HepG2 (cell line): ENCODE results near the gene WDR54. TPM values are rescaled to one million over a fixed set of nuclear protein-coding genes. Genes with fewer than 3 reads are reported as not detected.

Source experiments
- ATAC-seq: fragments of 200-7000 bp; cut with Tn5 transposase; 3 replicates; pipeline ENCODE4 v1.9.1; 2020; ENCODE audit warnings: mild to moderate bottlenecking, moderate library complexity
- BruUV-seq: library from RNA; stranded (reverse); fragments of 400-500 nt; replicated peaks from 2 replicates; lab custom pipeline; 2021; lab: Mats Ljungman, UMichigan
- CTCF ChIA-PET: fragments of 300-600 bp; formaldehyde crosslinking; extraction: SDS; loops from one replicate; lab custom pipeline; 2021; ENCODE audit warnings: low total read pairs, inconsistent platforms, low intra/inter-chr PET ratio; lab: Yijun Ruan, JAX
- POLR2A ChIA-PET: fragments of 350-600 bp; sonication (Branson Sonifier 250); formaldehyde crosslinking; loops from one replicate; lab custom pipeline; 2020; ENCODE audit warnings: antibody characterized with exemption, inconsistent platforms; lab: Yijun Ruan, JAX
- DNase-seq: peaks from one replicate; pipeline ENCODE4 v3.0.0-alpha.2; 2015; ENCODE audit warnings: low spot score
- FAIRE-seq: peaks from 3 replicates; lab custom pipeline; 2011; peaks lifted over from hg19 to GRCh38; lab: Jason Lieb, UNC
- H2AFZ ChIP-seq: one replicate; pipeline ENCODE4 v1.6.1; 2011; ENCODE audit warnings: low read length, inconsistent platforms
- H3K27ac ChIP-seq: fragments of 300-600 bp; 3 replicates; pipeline ENCODE4 v1.8.0; 2011; ENCODE audit warnings: mixed run types, mild to moderate bottlenecking, mixed read lengths, low read length, inconsistent platforms; ENCODE audit not compliant: insufficient read depth; ENCODE audit errors: extremely low read length
- H3K27me3 ChIP-seq, 2 experiments: fragments of 200-600 bp in 1 of 2; 2 replicates in 1 of 2; 3 replicates in 1 of 2; pipeline versions ENCODE4 v1.6.0 to v1.8.0; 2011; ENCODE audit warnings: low read length in 2 of 2, mild to moderate bottlenecking in 2 of 2, moderate library complexity in 2 of 2, inconsistent platforms in 1 of 2; ENCODE audit not compliant: insufficient read depth in 2 of 2, control insufficient read depth in 1 of 2
- H3K36me3 ChIP-seq, 2 experiments: fragments of 200-600 bp in 1 of 2; replicated peaks in 1 of 2; 2 replicates in 1 of 2; 3 replicates in 1 of 2; pipeline versions ENCODE4 v1.5.1 to v1.8.0; 2011; ENCODE audit warnings: low read length in 2 of 2, inconsistent platforms in 1 of 2; ENCODE audit not compliant: insufficient read depth in 2 of 2, control insufficient read depth in 1 of 2
- H3K4me1 ChIP-seq: 2 replicates; pipeline ENCODE4 v1.5.1; 2012; ENCODE audit warnings: low read length, inconsistent platforms; ENCODE audit not compliant: insufficient read depth
- H3K4me2 ChIP-seq: 2 replicates; pipeline ENCODE4 v1.6.0; 2011; ENCODE audit warnings: low read depth, low read length, inconsistent platforms
- H3K4me3 ChIP-seq, 3 experiments: fragments of 200-600 bp in 1 of 3; sonication (generic), shearing (Covaris generic) in 1 of 3; replicated peaks in 1 of 3; 2 replicates each; pipeline ENCODE4 v1.5.1; 2011 to 2016; ENCODE audit warnings: low read length in 3 of 3, inconsistent platforms in 2 of 3, low read depth in 2 of 3, mild to moderate bottlenecking in 2 of 3, control low read depth in 1 of 3, mixed read lengths in 1 of 3; ENCODE audit not compliant: insufficient read depth in 1 of 3
- H3K79me2 ChIP-seq: one replicate; pipeline ENCODE4 v1.6.1; 2011; ENCODE audit warnings: low read length, inconsistent platforms; ENCODE audit not compliant: insufficient read depth
- H3K9ac ChIP-seq: 2 replicates; pipeline ENCODE4 v1.6.0; 2011; ENCODE audit warnings: mild to moderate bottlenecking, low read depth, low read length, inconsistent platforms; ENCODE audit not compliant: insufficient read depth
- H3K9me3 ChIP-seq: 2 replicates; pipeline ENCODE4 v1.5.1; 2012; ENCODE audit warnings: mild to moderate bottlenecking, low read length
- H4K20me1 ChIP-seq: 2 replicates; pipeline ENCODE4 v1.6.0; 2011; ENCODE audit warnings: inconsistent platforms, mild to moderate bottlenecking, low read length, moderate library complexity; ENCODE audit not compliant: insufficient read depth
- CTCF ChIP-seq: sonication (generic); formaldehyde crosslinking; IDR thresholded peaks from 2 replicates; pipeline ENCODE4 v1.5.0; 2020; ENCODE audit warnings: mild to moderate bottlenecking, missing genetic modification reagents, moderate library complexity
- SMC3 ChIP-seq: IDR thresholded peaks from 2 replicates; pipeline ENCODE4 v1.6.1; 2011; ENCODE audit warnings: low read length, improper control_type of control experiment
- STAG1 ChIP-seq: sonication (generic); formaldehyde crosslinking; IDR thresholded peaks from 2 replicates; pipeline ENCODE4 v1.4.0; 2020; ENCODE audit warnings: missing genetic modification reagents
- TSC22D2 ChIP-seq: sonication (generic); formaldehyde crosslinking; IDR thresholded peaks from 2 replicates; pipeline ENCODE4 v1.5.1; 2020; ENCODE audit warnings: missing genetic modification reagents, mild to moderate bottlenecking, borderline replicate concordance
- ZNF720 ChIP-seq: sonication (generic); formaldehyde crosslinking; IDR thresholded peaks from 2 replicates; pipeline ENCODE4 v1.4.0; 2020; ENCODE audit warnings: missing genetic modification reagents
- in situ Hi-C: cut with HindIII; loops from 2 replicates; pipeline ENCODE4 v1.10.0; 2017; ENCODE audit warnings: low pct_unique_long_range_greater_than_20kb; ENCODE audit not compliant: extremely low pct_ligation_motif_present
- intact Hi-C: fragments of 100-400 bp; cut with micrococcal nuclease; formaldehyde crosslinking; loops from one replicate; pipeline ENCODE4 v1.10.0; 2022; ENCODE audit not compliant: unreplicated experiment
- polyA plus RNA-seq, 8 experiments: library from polyadenylated mRNA; depleted of rRNA in 3 of 8; stranded (reverse) in 7 of 8; unstranded in 1 of 8; fragments of >200 nt; fragmentation: Illumina TruSeq in 4 of 8; extraction: Trizol in 4 of 8; gene quantifications; 2 replicates each; pipeline versions ENCODE4 v1.2.1 to v1.2.3, GENCODE V29; 2011 to 2016; ENCODE audit warnings: low read depth in 4 of 8, missing spikeins in 1 of 8, mixed read lengths in 1 of 8; ENCODE audit not compliant: insufficient read depth in 1 of 8
- total RNA-seq, 5 experiments: library from RNA; depleted of rRNA; stranded (reverse); fragments of >200 nt; fragmentation: Illumina TruSeq; extraction: Trizol; gene quantifications; 2 replicates each; pipeline ENCODE4 v1.2.3, GENCODE V29; 2016; ENCODE audit warnings: low read depth in 1 of 5
- TF ChIP-seq, protein P1 (sequence below): sonication (generic); formaldehyde crosslinking; IDR thresholded peaks from 2 replicates; pipeline ENCODE4 v1.5.1; 2020; ENCODE audit warnings: mild to moderate bottlenecking, moderate library complexity, missing genetic modification reagents

Gene WDR54
- total and polyA plus RNA-seq, 2 of the 13 experiments (the other 11 are each of a cell fraction or from before 2014, with no cell fraction given), result 2.0 to 17.3 TPM

GRCh38 chr2:74399785-74400184, 21.7 kb upstream of the WDR54 start:
- no peak overlapping the region for H3K4me3 ChIP-seq
- CTCF ChIA-PET, result interaction anchor here (1.1 to 1.3 kb wide), 3 partner anchors 66 to 150 kb away, joined by 3 to 9 read pairs (median 4); no protein-coding TSS in a partner anchor
- intact Hi-C loops, result loop anchor here (1.0 kb wide), 1 partner anchor 149 kb away; no protein-coding TSS in a partner anchor
- H3K27me3 ChIP-seq, result no peaks in the 10 kb centered on the region
- in situ Hi-C loops, result no loop called here
- DNase-seq (peak; percentile 41), FAIRE-seq (peak; percentile 61), ATAC-seq (peak; percentile 70)
- 0 out of 2 replicates have a peak, but pooled peaks cover 6% of the 10 kb centered on the region for H3K4me1 ChIP-seq
- H3K36me3 ChIP-seq, result no peaks in the 10 kb centered on the region
- no peak overlapping the region for H3K27ac ChIP-seq
- H3K9me3 ChIP-seq, result no peaks in the 10 kb centered on the region
- H3K9ac ChIP-seq, result no peak overlapping the region
- H3K4me2 ChIP-seq, result no peak overlapping the region
- no peak for TF ChIP-seq TSC22D2 (CRISPR knock-in tag)
- TF ChIP-seq, protein P1, sequence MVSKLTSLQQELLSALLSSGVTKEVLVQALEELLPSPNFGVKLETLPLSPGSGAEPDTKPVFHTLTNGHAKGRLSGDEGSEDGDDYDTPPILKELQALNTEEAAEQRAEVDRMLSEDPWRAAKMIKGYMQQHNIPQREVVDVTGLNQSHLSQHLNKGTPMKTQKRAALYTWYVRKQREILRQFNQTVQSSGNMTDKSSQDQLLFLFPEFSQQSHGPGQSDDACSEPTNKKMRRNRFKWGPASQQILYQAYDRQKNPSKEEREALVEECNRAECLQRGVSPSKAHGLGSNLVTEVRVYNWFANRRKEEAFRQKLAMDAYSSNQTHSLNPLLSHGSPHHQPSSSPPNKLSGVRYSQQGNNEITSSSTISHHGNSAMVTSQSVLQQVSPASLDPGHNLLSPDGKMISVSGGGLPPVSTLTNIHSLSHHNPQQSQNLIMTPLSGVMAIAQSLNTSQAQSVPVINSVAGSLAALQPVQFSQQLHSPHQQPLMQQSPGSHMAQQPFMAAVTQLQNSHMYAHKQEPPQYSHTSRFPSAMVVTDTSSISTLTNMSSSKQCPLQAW, result 0 out of 2 replicates have a peak, but pooled peaks have one; percentile 24
- TF ChIP-seq SMC3, result peak; percentile 75
- peak; percentile 49 for TF ChIP-seq CTCF (CRISPR knock-in tag)
- no peak for TF ChIP-seq ZNF720 (CRISPR knock-in tag)
- TF ChIP-seq STAG1 (CRISPR knock-in tag), result peak; percentile 61
- no peak overlapping the region for H2AFZ ChIP-seq
- H3K79me2 ChIP-seq, result no peaks in the 10 kb centered on the region
- POLR2A ChIA-PET, result interaction anchor here (0.9 to 1.4 kb wide), 2 partner anchors 30 to 40 kb away, joined by 3 read pairs; no protein-coding TSS in a partner anchor
- H4K20me1 ChIP-seq, result no peaks in the 10 kb centered on the region
- BruUV-seq, result no TSS peak
